Ishikawa (cell line): Measurements from ENCODE around the gene CAPZA1.

Experiments used
- CEBPB ChIP-seq: IDR thresholded peaks from 2 replicates; pipeline ENCODE4 v1.6.1; 2012
- CREB1 ChIP-seq: IDR thresholded peaks from 2 replicates; pipeline ENCODE4 v1.6.1; 2012; ENCODE audit warnings: low read depth
- EGR1 ChIP-seq: IDR thresholded peaks from 2 replicates; pipeline ENCODE4 v1.6.1; 2012
- EP300 ChIP-seq: IDR thresholded peaks from 2 replicates; pipeline ENCODE4 v1.6.1; 2012; ENCODE audit warnings: borderline replicate concordance
- FOXM1 ChIP-seq: IDR thresholded peaks from 2 replicates; pipeline ENCODE4 v1.6.1; 2012; ENCODE audit warnings: low read depth, borderline replicate concordance
- NFIC ChIP-seq: IDR thresholded peaks from 2 replicates; pipeline ENCODE4 v1.6.1; 2012
- RAD21 ChIP-seq: IDR thresholded peaks from 2 replicates; pipeline ENCODE4 v1.6.1; 2012; ENCODE audit warnings: low read depth
- TAF1 ChIP-seq: IDR thresholded peaks from 2 replicates; pipeline ENCODE4 v1.6.1; 2012; ENCODE audit warnings: low read depth, mild to moderate bottlenecking
- TCF12 ChIP-seq: IDR thresholded peaks from 2 replicates; pipeline ENCODE4 v1.6.1; 2012; ENCODE audit warnings: low read depth
- TEAD4 ChIP-seq: IDR thresholded peaks from 2 replicates; pipeline ENCODE4 v1.6.1; 2012
- YY1 ChIP-seq: IDR thresholded peaks from 2 replicates; pipeline ENCODE4 v1.6.1; 2012; ENCODE audit warnings: low read depth
- ZBTB7A ChIP-seq: IDR thresholded peaks from 2 replicates; pipeline ENCODE4 v1.6.1; 2012; ENCODE audit warnings: low read depth
- TF ChIP-seq, protein P1 (sequence below): IDR thresholded peaks from 2 replicates; pipeline ENCODE4 v1.6.1; 2012
- TF ChIP-seq, protein P2 (sequence below): IDR thresholded peaks from 2 replicates; pipeline ENCODE4 v1.6.1; 2012
- TF ChIP-seq, protein P3 (sequence below): IDR thresholded peaks from 2 replicates; pipeline ENCODE4 v1.6.1; 2012; ENCODE audit warnings: low read depth, mild to moderate bottlenecking

The CAPZA1 gene

DNA sequence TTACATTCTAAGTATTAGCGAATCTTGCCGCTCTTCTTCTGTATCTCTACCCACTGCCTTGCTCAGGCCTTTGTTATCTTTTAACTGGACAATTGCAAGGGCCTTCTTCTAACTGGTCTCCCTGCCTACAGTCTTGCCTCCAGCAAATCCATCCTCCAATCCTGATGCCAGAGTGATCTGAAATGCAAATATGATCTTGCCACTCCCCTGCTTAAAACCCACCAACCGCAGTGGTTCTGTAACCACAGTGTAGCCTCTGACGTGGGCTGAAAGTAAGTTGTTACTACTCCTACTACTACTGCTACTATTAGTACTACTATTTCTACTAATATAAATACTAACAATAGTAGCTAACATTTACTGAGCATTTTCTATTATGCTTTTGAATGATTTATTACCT is 67.2 kb downstream of the CAPZA1 start:
- TF ChIP-seq NFIC (no peak), TAF1 (no peak), ZBTB7A (no peak), CEBPB (no peak), EGR1 (no peak), EP300 (no peak), TCF12 (no peak), YY1 (no peak), CREB1 (no peak)
- TF ChIP-seq, protein P1, sequence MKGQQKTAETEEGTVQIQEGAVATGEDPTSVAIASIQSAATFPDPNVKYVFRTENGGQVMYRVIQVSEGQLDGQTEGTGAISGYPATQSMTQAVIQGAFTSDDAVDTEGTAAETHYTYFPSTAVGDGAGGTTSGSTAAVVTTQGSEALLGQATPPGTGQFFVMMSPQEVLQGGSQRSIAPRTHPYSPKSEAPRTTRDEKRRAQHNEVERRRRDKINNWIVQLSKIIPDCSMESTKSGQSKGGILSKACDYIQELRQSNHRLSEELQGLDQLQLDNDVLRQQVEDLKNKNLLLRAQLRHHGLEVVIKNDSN = no peak

DNA sequence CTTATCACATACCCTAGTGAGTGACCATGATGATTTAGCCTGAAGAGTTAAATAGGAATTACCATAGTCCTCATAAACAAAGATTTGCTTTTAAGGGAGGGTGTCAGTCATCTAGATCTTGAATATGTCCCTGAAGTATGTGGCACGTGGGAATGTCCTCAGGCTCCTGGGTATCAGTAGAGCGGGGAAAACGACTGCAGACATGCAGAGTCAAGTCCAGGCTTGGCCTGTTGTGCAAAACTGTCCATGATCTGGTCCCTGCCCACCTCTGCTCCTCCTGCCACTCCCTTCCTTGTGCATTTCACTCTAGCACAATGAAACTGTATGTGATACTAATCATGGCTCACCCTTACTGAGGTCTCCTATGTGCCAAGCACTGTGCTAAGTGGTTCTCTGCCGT is 67.7 kb downstream of the CAPZA1 start:
- TF ChIP-seq, protein P2, sequence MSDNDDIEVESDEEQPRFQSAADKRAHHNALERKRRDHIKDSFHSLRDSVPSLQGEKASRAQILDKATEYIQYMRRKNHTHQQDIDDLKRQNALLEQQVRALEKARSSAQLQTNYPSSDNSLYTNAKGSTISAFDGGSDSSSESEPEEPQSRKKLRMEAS = no peak
- TF ChIP-seq TAF1 (no peak), TCF12 (no peak), ZBTB7A (no peak), EP300 (no peak), NFIC (no peak), TEAD4 (no peak), RAD21 (no peak), CREB1 (no peak), FOXM1 (no peak), EGR1 (no peak), CEBPB (no peak), YY1 (no peak)
- TF ChIP-seq, protein P3, sequence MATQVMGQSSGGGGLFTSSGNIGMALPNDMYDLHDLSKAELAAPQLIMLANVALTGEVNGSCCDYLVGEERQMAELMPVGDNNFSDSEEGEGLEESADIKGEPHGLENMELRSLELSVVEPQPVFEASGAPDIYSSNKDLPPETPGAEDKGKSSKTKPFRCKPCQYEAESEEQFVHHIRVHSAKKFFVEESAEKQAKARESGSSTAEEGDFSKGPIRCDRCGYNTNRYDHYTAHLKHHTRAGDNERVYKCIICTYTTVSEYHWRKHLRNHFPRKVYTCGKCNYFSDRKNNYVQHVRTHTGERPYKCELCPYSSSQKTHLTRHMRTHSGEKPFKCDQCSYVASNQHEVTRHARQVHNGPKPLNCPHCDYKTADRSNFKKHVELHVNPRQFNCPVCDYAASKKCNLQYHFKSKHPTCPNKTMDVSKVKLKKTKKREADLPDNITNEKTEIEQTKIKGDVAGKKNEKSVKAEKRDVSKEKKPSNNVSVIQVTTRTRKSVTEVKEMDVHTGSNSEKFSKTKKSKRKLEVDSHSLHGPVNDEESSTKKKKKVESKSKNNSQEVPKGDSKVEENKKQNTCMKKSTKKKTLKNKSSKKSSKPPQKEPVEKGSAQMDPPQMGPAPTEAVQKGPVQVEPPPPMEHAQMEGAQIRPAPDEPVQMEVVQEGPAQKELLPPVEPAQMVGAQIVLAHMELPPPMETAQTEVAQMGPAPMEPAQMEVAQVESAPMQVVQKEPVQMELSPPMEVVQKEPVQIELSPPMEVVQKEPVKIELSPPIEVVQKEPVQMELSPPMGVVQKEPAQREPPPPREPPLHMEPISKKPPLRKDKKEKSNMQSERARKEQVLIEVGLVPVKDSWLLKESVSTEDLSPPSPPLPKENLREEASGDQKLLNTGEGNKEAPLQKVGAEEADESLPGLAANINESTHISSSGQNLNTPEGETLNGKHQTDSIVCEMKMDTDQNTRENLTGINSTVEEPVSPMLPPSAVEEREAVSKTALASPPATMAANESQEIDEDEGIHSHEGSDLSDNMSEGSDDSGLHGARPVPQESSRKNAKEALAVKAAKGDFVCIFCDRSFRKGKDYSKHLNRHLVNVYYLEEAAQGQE = no peak
- TF ChIP-seq, protein P1 = no peak

DNA sequence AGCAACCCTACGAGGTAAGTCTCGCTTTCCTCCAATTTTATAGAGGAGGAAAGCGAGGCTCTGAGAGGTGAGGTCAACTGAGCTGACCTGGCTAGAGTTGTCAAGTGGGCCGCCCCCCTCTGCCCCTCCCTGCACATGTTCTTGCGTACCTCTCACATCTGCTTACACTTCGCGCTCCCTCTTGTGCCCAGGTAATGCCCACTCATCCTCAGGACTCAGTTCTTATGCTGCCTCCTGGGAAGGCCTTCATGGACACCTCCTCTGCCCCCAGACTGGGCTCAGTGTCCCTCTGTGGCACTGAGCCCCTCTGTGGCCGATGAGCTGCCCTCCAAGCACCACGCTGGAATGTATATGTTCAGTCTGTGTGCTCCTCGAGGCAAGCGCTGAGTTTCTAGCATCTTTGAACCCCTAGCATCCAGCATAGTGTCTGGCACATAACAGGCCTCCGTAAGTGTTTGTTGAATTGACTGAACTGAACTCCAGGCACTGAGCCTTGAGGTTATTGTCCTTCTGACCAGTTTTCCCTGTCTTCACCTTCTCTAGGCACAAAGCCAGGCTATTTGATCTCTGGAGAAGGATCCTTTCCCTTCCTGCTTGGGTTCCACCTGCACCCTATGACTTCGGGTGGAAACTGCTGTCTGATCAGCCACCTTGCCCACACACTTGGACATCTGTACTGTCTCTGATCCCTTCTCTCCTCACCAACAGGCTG is 68.3 kb downstream of the CAPZA1 start:
- TF ChIP-seq CEBPB (no peak), TAF1 (no peak), CREB1 (no peak), TEAD4 (no peak), EP300 (no peak)
- TF ChIP-seq, protein P1 = no peak

DNA sequence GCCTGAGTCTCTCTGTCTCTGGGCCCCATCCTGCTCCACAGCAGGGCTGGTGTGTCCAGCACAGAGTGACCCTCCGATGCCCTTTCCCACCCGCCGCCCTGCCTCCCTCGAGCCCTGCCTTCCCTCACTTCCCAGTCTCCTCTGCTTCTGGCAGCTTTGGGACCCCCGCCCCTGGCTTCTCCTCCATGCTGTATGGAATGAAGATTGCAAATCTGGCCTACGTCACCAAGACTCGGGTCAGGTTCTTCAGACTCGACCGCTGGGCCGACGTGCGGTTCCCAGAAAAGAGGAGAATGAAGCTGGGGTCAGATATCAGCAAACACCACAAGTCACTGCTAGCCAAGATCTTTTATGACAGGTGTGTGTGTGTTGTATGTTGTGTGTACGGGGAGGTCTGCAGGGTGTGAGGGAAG is 69.2 kb downstream of the CAPZA1 start:
- TF ChIP-seq EGR1 = no peak
- TF ChIP-seq, protein P3 = no peak
- no peak for TF ChIP-seq CEBPB
- TF ChIP-seq RAD21 = no peak
- TF ChIP-seq, protein P2 = no peak
- TF ChIP-seq FOXM1 = no peak
- TF ChIP-seq NFIC = no peak
- TF ChIP-seq TCF12 = no peak
- TF ChIP-seq TAF1 = no peak
- no peak for TF ChIP-seq ZBTB7A
- TF ChIP-seq EP300 = no peak
- no peak for TF ChIP-seq YY1
- TF ChIP-seq, protein P1 = no peak
- TF ChIP-seq TEAD4 = no peak
- no peak for TF ChIP-seq CREB1

DNA sequence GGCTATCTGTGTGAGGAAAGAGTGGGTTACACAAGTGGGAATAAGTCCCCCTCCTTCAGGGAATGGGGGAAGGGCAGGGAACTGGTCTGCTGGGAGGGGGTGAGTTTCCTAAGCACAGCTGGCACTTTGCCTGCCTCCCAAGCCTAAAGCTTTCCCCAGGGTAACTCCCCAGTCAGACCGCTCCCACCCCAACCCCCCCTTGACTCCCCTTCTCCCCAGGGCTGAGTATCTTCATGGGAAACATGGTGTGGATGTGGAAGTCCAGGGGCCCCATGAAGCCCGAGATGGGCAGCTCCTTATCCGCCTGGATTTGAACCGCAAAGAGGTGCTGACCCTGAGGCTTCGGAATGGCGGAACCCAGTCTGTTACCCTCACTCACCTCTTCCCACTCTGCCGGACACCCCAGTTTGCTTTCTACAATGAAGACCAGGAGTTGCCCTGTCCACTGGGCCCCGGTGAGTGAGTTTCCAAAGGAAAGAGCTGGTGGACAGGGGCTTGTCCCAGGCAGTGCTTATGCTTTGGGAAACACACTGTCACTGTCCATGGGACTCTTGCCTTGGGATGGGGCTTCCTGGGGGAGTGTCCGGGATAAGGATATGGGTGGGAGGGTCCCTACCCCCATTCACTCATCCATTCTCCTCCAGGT is 69.7 kb downstream of the CAPZA1 start:
- TF ChIP-seq EGR1 = no peak
- TF ChIP-seq FOXM1 = no peak
- TF ChIP-seq TCF12 = no peak
- TF ChIP-seq ZBTB7A = no peak
- TF ChIP-seq, protein P3 = no peak
- TF ChIP-seq EP300 = no peak
- TF ChIP-seq TEAD4 = no peak
- TF ChIP-seq CREB1 = no peak
- no peak for TF ChIP-seq YY1
- TF ChIP-seq CEBPB = no peak
- no peak for TF ChIP-seq NFIC
- no peak for TF ChIP-seq RAD21
- TF ChIP-seq, protein P1 = no peak
- TF ChIP-seq TAF1 = no peak
- TF ChIP-seq, protein P2 = no peak
